Bone marrow (tissue), 2 donors: ENCODE results near the gene TMEM187.

Source experiments
- DNase-seq, 2 donors: peaks; one replicate each; lab custom pipeline; 2025; lab: John Stamatoyannopoulos, UW

TMEM187 gene

GRCh38 chrX:154000051-154000450, 27.5 kb downstream of the TMEM187 start:
- DNase-seq = no peak

GRCh38 chrX:154002215-154002719, 29.7 kb downstream of the TMEM187 start:
- peak; percentile 24 to 53 for DNase-seq

- no peak for DNase-seq
These were observed 31.8 kb downstream of the TMEM187 start for GRCh38 chrX:154004315-154004714.

GRCh38 chrX:154006947-154007346, 34.4 kb downstream of the TMEM187 start:
- DNase-seq = no peak

GRCh38 chrX:154008521-154008920, 36.0 kb downstream of the TMEM187 start:
- DNase-seq = no peak

GRCh38 chrX:154010330-154011087, 38.0 kb downstream of the TMEM187 start:
- DNase-seq = no peak

GRCh38 chrX:154011376-154012335, 39.1 kb downstream of the TMEM187 start:
- DNase-seq = no peak

- DNase-seq = no peak
These were observed 39.9 kb downstream of the TMEM187 start for GRCh38 chrX:154012336-154012991.

GRCh38 chrX:154013001-154013421, 40.5 kb downstream of the TMEM187 start:
- DNase-seq = no peak

GRCh38 chrX:154013614-154014360, 41.2 kb downstream of the TMEM187 start:
- DNase-seq = peak in 1 of 2 donors; percentile 4

GRCh38 chrX:154014429-154015380, 42.2 kb downstream of the TMEM187 start:
- DNase-seq = no peak

GRCh38 chrX:154015581-154016264, 43.2 kb downstream of the TMEM187 start:
- no peak for DNase-seq

- DNase-seq = no peak
These were observed 44.0 kb downstream of the TMEM187 start for GRCh38 chrX:154016366-154017076.

- DNase-seq = no peak
These were observed 45.4 kb downstream of the TMEM187 start for GRCh38 chrX:154017766-154018517.

- no peak for DNase-seq
These were observed 46.0 kb downstream of the TMEM187 start for GRCh38 chrX:154018518-154019060.

- DNase-seq = no peak
These were observed 46.6 kb downstream of the TMEM187 start for GRCh38 chrX:154019061-154019621.
